Measurements from ENCODE around the gene TBC1D1.

- TF ChIP-seq CTCF (IDR thresholded peaks at IDR 0.05) (no peak), POLR2AphosphoS5 (IDR thresholded peaks at IDR 0.05) (no peak)
Measured at GRCh38 chr4:37934609-37935008, 43.7 kb downstream of the TBC1D1 start.

Measured in prostate gland (tissue), 2 donors.